DMS114 treated with DMSO at 0.1 percent for 48 hours (cell line): ENCODE results near the gene CNGB1.
"Not testable (repeated sequence)": the region's sequence is repeated elsewhere in the genome, so short reads cannot be mapped to it uniquely, and the experiment has no call there.

Experiments
- DNase-seq: peaks from one replicate; lab custom pipeline; 2025; ENCODE audit not compliant: unreplicated experiment; lab: John Stamatoyannopoulos, UW

The CNGB1 gene

GRCh38 chr16:57956270-57956808, 14.6 kb downstream of the CNGB1 start:
- DNase-seq, result no peak

- DNase-seq, result no peak
Measured at GRCh38 chr16:57955572-57956188, 15.2 kb downstream of the CNGB1 start.

GRCh38 chr16:57953857-57954256, 17.1 kb downstream of the CNGB1 start:
- DNase-seq, result no peak

- DNase-seq, result no peak
Measured at GRCh38 chr16:57952909-57953308, 18.0 kb downstream of the CNGB1 start.

- no peak for DNase-seq
Measured at GRCh38 chr16:57951204-57951960, 19.5 kb downstream of the CNGB1 start.

GRCh38 chr16:57950382-57950781, 20.5 kb downstream of the CNGB1 start:
- no peak for DNase-seq

GRCh38 chr16:57949595-57950238, 21.2 kb downstream of the CNGB1 start:
- no peak for DNase-seq

- DNase-seq, result no peak
Measured at GRCh38 chr16:57949013-57949412, 21.9 kb downstream of the CNGB1 start.

- no peak for DNase-seq
Measured at GRCh38 chr16:57948027-57948426, 22.9 kb downstream of the CNGB1 start.

- DNase-seq, result no peak
Measured at GRCh38 chr16:57947261-57947660, 23.7 kb downstream of the CNGB1 start.

GRCh38 chr16:57946181-57946801, 24.6 kb downstream of the CNGB1 start:
- DNase-seq, result no peak

- DNase-seq, result no peak
Measured at GRCh38 chr16:57945740-57946138, 25.2 kb downstream of the CNGB1 start.

GRCh38 chr16:57944970-57945739, 25.8 kb downstream of the CNGB1 start:
- no peak for DNase-seq

GRCh38 chr16:57943381-57943780, 27.5 kb downstream of the CNGB1 start:
- not testable (repeated sequence) for DNase-seq

- DNase-seq, result not testable (repeated sequence)
Measured at GRCh38 chr16:57941901-57942300, 29.0 kb downstream of the CNGB1 start.

GRCh38 chr16:57941016-57941664, 29.8 kb downstream of the CNGB1 start:
- no peak for DNase-seq

- DNase-seq, result no peak
Measured at GRCh38 chr16:57940382-57940966, 30.5 kb downstream of the CNGB1 start.

GRCh38 chr16:57939872-57940224, 31.1 kb downstream of the CNGB1 start:
- DNase-seq, result no peak

- DNase-seq, result no peak
Measured at GRCh38 chr16:57938936-57939871, 31.7 kb downstream of the CNGB1 start.
